GM18870 (cell line): ENCODE results near the gene EIF3D.
"Not testable (repeated sequence)": the region's sequence is repeated elsewhere in the genome, so short reads cannot be mapped to it uniquely, and the experiment has no call there.

Source experiments
- ATAC-seq: cut with Tn5 transposase; IDR thresholded peaks from one replicate; pipeline ENCODE4 v1.9.1; 2021; ENCODE audit warnings: moderate library complexity; ENCODE audit not compliant: unreplicated experiment

Gene EIF3D

DNA sequence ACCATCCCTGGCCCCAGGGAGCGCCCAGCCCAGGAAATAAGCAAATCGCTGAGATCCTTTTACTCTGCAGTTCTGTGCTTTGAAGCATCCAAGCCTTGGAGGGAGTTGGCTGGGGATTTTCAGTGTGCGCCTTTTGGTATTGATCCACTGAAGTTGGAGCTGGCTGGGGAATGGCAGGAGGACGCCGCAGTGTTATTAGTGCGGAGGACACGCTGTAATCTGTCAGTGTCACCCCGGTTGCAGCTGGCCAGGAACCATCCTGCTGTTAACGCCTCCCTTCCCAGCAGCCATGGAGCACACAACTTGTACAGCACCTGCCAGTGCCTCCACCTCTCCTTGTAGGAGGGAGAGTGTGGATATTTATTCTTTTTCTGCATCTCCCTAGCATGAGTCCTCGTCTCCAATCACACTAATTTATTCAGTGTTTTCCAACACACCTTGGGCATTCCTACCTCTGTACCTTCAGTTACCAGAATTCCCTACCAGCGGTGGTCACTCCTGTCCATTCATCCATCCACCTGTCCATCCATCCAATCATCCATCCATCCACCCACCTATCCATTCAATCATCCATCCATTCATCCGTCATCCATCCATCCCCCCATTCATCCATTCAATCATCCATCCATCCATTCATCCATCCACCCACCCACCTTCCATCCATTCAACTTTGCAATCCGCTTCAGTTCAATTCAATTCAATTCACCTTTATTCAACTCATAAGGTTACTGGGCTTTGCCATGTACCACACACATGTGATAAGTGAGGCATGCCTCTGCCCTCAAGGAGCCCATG lies 21.9 kb upstream of the EIF3D start:
- no peak for ATAC-seq

DNA sequence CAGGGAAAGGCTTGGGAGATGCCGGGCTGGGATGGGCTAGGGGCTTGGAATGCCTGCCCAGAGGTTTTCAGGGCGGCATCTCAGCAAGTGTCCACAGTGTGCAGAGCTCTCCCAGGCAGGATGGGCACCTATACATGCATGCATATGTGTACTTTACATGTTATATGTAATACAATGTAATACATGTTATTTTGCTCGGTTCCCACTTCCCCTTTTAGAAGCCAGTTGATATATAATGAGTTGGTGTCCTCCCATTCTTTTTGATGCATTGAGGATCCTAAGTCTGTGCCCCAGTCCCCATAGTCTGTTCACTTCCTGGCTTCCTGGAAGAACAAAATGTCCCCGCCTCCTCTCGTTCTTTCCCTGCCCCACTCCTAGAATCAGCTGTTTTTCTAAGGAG lies 20.1 kb upstream of the EIF3D start:
- ATAC-seq, result no peak

DNA sequence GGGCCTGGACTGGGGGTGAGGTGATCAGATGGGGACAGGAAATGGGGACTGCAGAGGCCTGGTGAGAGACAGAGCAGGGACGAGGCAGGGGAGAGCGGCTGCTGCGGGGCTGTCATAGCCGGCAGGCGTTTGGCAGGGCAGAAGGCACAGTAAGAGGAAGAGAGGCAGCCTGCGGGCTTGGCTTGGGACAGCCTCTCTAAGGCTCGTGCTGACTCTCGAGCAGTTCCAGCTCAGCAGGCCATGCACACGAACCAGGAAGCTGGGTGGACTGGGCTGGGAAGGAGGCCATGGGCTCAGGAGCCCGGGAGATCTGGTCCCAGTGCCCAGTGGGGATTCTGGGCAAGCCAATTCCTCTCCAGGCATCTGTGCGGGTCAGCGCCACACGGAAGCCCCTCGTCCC lies 19.6 kb upstream of the EIF3D start:
- no peak for ATAC-seq

DNA sequence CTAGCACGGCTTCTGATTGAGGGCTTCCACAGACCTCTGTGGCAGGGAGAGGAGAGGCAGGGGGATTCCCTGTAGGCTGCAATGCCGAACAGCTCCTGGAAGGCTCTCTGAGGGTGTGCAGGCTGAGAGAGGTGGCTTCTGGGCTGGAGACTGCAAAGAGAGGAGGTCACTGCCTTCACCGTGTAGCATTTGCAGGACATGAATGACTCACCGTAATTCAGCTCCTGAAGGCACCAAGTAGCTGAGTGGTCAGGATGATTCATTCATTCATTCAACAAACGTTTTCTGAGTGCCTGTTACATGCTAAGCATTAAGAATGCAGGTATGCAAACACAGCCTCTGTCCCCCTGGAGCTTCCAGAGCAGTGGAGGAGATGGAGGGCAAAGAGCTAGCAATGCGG lies 18.0 kb upstream of the EIF3D start:
- no peak for ATAC-seq

- no peak for ATAC-seq
Measured at GRCh38 chr22:36546092-36546804, 17.3 kb upstream of the EIF3D start.

GRCh38 chr22:36544107-36544620 lies 15.2 kb upstream of the EIF3D start:
- no peak for ATAC-seq

DNA sequence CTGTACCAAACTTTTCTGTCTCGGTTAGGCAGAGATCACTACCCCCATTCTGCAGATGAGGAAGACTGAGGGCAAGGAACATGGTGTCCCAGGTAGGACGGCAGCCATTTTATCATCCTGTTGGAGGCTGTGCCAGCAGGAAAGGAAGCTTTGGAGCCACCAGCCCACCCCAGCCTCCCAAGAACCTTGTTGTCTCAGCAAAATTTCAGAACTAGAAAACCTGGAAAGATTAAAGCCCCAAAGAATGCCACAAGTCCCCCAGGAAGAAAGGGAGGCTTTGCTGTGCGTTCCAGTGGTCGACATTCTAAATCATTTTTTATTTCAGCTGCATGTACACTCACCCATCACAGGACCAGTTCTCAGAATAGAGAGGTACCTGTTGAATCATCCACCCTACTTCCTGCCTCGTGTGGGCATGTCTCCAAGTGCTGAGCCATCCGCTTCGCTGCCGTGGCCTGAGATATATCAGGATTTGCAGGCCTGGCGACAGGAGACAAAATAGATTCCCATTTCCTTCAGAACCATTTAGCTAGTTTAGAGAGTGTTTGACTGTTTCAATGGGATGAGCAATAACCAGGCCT lies 13.0 kb upstream of the EIF3D start:
- ATAC-seq, result no peak

DNA sequence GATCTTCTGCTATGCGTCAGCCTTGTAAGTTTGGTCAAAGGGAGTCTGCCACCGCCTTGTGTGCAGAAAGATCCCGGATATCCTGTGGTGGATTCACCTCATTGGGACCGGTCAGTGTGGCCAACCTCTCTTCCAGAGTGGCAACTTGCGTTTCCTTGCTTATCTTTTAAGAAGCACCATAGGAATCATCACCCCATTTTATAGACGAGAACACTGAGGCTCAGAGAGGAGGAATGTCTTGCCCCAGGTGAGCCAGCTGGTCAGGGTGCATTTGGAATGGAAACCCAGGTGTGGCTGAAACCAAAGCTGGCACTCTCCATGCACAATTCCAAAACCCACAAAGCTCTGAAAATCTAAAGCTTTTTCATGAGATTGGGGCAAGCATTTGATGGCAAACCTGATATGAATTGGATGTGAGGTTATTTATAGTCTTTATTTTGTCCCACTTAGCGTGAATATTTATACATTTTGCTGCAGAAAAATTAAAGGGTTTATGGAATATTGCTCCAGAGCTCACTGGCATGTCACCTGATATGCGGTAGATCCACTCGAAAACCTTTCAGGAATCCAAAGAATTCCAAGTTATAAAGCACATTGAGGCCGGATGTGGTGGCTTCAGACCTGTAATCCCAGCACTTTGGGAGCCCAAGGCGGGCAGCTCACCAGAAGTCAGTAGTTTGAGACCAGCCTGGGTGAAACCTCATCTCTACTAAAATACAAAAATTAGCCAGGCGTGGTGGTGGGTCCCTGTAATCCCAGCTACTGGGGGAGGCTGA lies 12.1 kb upstream of the EIF3D start:
- no peak for ATAC-seq

GRCh38 chr22:36538529-36538928 lies 9.6 kb upstream of the EIF3D start:
- no peak for ATAC-seq

GRCh38 chr22:36536717-36537116 lies 7.8 kb upstream of the EIF3D start:
- no peak for ATAC-seq

GRCh38 chr22:36533320-36533719 lies 4.4 kb upstream of the EIF3D start:
- not testable (repeated sequence) for ATAC-seq

- ATAC-seq, result no peak
Measured at GRCh38 chr22:36532466-36532865, 3.5 kb upstream of the EIF3D start.

DNA sequence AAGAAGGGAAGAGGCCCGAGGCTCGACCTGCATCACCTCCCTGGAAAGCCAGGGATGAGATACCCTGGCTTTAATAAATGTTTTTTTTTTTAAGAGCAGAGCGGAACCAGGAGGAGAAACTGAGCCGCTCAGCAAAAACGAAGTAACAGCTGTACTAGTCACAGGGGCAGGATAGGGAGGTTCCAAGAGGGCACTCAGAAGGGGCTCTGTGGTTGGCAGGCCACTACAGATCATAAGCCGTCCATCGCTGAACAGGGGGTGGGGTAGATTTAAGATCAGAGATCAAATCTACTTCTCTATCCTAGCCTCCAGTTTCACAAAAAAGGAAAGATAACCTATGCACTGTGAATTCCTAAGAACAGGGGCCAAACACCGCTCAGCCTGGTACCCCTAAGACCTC lies 625 bp downstream of the EIF3D start:
- ATAC-seq, result no peak

DNA sequence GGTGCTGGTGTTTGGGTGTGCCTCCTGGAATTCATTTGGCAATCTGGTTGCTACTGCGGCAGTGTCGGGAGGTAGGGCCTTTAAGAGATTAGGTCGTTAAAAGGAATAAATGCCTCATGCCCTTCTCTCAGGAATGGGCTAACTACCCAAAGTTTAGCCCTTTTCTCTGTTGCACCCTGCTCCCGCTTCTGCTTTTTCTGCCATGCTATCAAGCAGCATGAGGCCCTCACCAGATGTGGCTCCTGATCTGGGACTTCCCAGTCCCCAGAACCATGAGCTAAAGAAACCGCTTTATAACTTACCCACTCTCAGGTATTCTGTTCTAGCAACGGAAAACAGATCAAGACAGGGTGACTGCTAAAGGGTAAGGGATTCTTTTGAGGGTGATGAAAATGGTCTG lies 6.3 kb downstream of the EIF3D start:
- no peak for ATAC-seq

DNA sequence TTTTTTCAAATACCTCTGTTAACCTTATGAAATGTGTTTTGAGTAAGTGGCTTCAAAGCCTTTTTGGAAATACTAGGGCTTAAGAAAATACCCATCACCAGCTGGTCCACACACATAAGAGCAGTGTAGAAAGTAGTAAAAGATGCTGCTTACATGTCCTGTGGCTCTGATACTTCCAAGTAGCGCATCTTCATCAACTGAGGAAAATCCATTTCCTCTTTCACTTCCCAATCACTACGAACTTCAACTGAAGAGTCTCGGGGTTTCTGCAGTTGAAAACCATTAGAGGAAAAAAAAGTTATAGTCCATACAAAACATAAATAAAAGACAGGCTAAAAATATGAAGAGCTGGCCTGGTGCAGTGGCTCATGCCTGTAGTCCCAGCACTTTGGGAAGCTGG lies 8.5 kb downstream of the EIF3D start:
- no peak for ATAC-seq

DNA sequence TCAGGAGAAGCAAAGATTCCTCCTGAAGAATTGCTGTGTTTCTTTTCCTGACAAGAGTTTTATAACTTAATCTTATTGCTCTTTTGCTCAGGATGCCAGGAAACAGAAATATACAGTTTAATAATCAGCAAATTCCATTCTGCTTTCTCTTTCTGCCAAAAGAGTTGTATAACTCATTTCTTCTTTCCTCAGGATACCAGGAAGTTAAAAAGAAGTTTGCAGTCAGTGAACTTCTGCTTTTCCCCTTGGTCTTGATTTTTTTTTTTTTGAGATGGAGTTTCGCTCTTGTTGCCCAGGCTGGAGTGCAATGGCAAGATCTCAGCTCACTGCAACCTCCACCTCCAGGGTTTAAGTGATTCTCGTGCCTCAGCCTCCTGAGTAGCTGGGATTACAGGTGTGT lies 9.1 kb downstream of the EIF3D start:
- not testable (repeated sequence) for ATAC-seq

DNA sequence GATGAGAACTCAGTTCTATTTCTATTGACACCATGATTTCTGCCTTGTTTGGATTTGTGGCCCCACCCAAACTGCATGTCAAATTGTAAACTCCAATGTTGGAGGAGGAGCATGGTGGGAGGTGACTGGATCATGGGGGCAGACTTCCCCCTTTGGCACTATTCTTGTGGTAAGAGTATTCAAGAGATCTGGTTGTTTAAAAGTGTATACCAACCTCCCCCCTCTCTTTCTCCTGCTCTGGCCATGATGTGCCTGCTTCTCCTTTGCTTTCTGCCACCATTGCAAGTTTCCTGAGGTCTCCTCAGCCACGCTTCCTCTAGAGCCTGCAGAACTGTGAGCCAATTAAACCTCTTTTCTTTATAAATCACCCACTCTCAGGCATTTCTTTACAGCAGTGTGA lies 14.2 kb downstream of the EIF3D start:
- ATAC-seq, result no peak

DNA sequence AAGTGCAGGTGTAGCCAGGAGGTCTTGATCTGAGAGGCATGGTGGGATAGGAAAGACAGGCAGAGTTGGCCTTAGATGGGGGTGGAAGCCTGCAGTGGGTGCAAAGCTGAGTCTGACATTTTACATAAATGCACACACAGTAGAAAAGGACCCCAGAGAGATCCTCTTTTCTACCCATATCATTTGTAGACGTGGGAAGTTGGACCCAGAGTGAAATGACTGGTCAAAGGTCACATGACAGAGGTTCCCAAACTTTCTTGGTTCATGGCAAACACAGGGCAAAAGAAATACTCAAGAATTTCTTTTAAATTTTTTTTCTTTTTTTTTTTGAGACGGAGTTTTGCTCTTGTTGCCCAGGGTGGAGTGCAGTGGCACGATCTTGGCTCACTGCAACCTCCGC lies 16.0 kb downstream of the EIF3D start:
- ATAC-seq, result no peak

GRCh38 chr22:36512333-36512732 lies 16.6 kb downstream of the EIF3D start:
- no peak for ATAC-seq

GRCh38 chr22:36510966-36511881 lies 17.7 kb downstream of the EIF3D start:
- no peak for ATAC-seq
